Transverse colon (tissue), 4 donors: ENCODE data around the gene SLCO1B1. TPM values are rescaled to one million over a fixed set of nuclear protein-coding genes. Genes with fewer than 3 reads are reported as not detected.
"Not testable (repeated sequence)": the region's sequence is repeated elsewhere in the genome, so short reads cannot be mapped to it uniquely, and the experiment has no call there.

Experiments used
- DNase-seq: peaks from one replicate; pipeline ENCODE4 v3.0.0-alpha.2; 2019
- H3K27ac ChIP-seq, 4 donors: fragments of 200-600 bp; sonication (generic); 2 replicates each; pipeline ENCODE4 v1.5.1; 2016 to 2018; ENCODE audit warnings: inconsistent platforms in 4 of 4
- H3K27me3 ChIP-seq: fragments of 200-600 bp; sonication (generic); 2 replicates; pipeline ENCODE4 v1.5.1; 2017; ENCODE audit warnings: inconsistent platforms
- H3K36me3 ChIP-seq, 4 donors: fragments of 200-600 bp; sonication (generic); 2 replicates each; pipeline ENCODE4 v1.5.1; 2017 to 2019; ENCODE audit warnings: inconsistent platforms in 4 of 4
- H3K4me1 ChIP-seq, 4 donors: fragments of 200-600 bp; sonication (generic); 2 replicates each; pipeline ENCODE4 v1.5.1; 2017 to 2020; ENCODE audit warnings: inconsistent platforms in 4 of 4
- H3K4me3 ChIP-seq, 4 donors: fragments of 200-600 bp; sonication (generic); 1 replicate in 1 of 4; 2 replicates in 3 of 4; pipeline versions ENCODE4 v1.5.1 to v1.6.1; 2017 to 2019; ENCODE audit warnings: inconsistent platforms in 4 of 4
- H3K9me3 ChIP-seq, 2 donors: fragments of 200-600 bp; sonication (generic); 2 replicates each; pipeline ENCODE4 v1.5.1; 2017 to 2019; ENCODE audit warnings: inconsistent platforms in 2 of 2
- CTCF ChIP-seq, 5 experiments: fragments of 200-600 bp in 3 of 5; fragments of 450-650 bp in 2 of 5; sonication (generic) in 3 of 5; IDR thresholded peaks; 1 replicate in 2 of 5; 2 replicates in 3 of 5; pipeline ENCODE4 v1.5.1; 2016 to 2017; ENCODE audit warnings: antibody characterized with exemption in 5 of 5, inconsistent platforms in 3 of 5, mild to moderate bottlenecking in 2 of 5, moderate library complexity in 1 of 5
- EP300 ChIP-seq: sonication (generic); formaldehyde crosslinking; IDR thresholded peaks from one replicate; pipeline ENCODE4 v1.6.1; 2017; ENCODE audit warnings: antibody characterized with exemption, low read depth
- POLR2A ChIP-seq: fragments of 450-650 bp; IDR thresholded peaks from one replicate; pipeline ENCODE4 v1.6.1; 2016; ENCODE audit warnings: antibody characterized with exemption, mild to moderate bottlenecking, moderate library complexity
- POLR2AphosphoS5 ChIP-seq, 3 donors: sonication (generic); formaldehyde crosslinking; IDR thresholded peaks; one replicate each; pipeline ENCODE4 v1.6.1; 2016; ENCODE audit warnings: antibody characterized with exemption in 3 of 3
- WGBS, 2 donors: methylation state at CpG; one replicate each; pipeline ENCODE4 v1.1.5; 2018; ENCODE audit warnings: low coverage in 1 of 2; 5-methylcytosine and 5-hydroxymethylcytosine counted together
- in situ Hi-C, 4 donors: fragments of 200-750 bp; cut with MboI; loops; one replicate each; pipeline versions ENCODE4 v1.15.0 to v1.15.1; 2017; ENCODE audit warnings: low sequenced_read_pairs in 3 of 4, low pct_ligation_motif_present in 1 of 4, low pct_unique_long_range_greater_than_20kb in 1 of 4
- intact Hi-C: fragments of 100-400 bp; cut with DNase I; formaldehyde crosslinking; loops from one replicate; pipeline ENCODE4 v1.15.1; 2023; ENCODE audit warnings: low total_unique reads
- total RNA-seq, 4 donors: library from RNA; depleted of rRNA; stranded (reverse); fragments of >200 nt; gene quantifications; one replicate each; pipeline ENCODE4 v1.1.0, GENCODE V29; 2016

Gene SLCO1B1
- not detected for total RNA-seq

GRCh38 chr12:21130998-21131397 lies at the start of gene SLCO1B1:
SLCO1B1 (plus strand) TSS chr12:21131194; CDS start chr12:21141575, 10,381 bp downstream.
- in situ Hi-C loops: no loop called here
- Histone ChIP-seq H3K4me3 (no peak within 1 kb of the TSS), H3K9me3 (no peaks in the 10 kb centered on the region), H3K27ac (no peak within 1 kb of the TSS), H3K36me3 (no peaks in the 10 kb centered on the region), H3K4me1 (no peaks in the 10 kb centered on the region), H3K27me3 (no peaks in the 10 kb centered on the region)
- WGBS, 2 donors: 73 to 85% methylated on average over 3 of the region's 3 CpGs
- intact Hi-C loops: no loop called here
- TF ChIP-seq POLR2A (no peak), EP300 (no peak), CTCF (IDR thresholded peaks at IDR 0.05) (no peak)
- DNase-seq: no peak

- in situ Hi-C loops, H3K9me3 ChIP-seq, H3K36me3 ChIP-seq, H3K27ac ChIP-seq, H3K27me3 ChIP-seq, DNase-seq, intact Hi-C loops, H3K4me1 ChIP-seq, H3K4me3 ChIP-seq: not testable (repeated sequence)
- WGBS, 2 donors: 57% methylated on average over 2 of the region's 2 CpGs; no CpG with 5 or more reads in 1 of the 2 donors
Measured at GRCh38 chr12:21084753-21085152, 46.2 kb upstream of the SLCO1B1 start.

GRCh38 chr12:21111732-21112131 lies 19.3 kb upstream of the SLCO1B1 start:
- Histone ChIP-seq H3K9me3 (no peaks in the 10 kb centered on the region), H3K4me1 (no peaks in the 10 kb centered on the region), H3K4me3 (no peak overlapping the region), H3K27ac (no peak overlapping the region), H3K36me3 (no peaks in the 10 kb centered on the region), H3K27me3 (no peaks in the 10 kb centered on the region)
- WGBS, 2 donors: 66 to 78% methylated on average over 4 of the region's 4 CpGs
- DNase-seq: no peak
- TF ChIP-seq POLR2A (no peak), CTCF (IDR thresholded peaks at IDR 0.05) (no peak), EP300 (no peak), POLR2AphosphoS5 (IDR thresholded peaks at IDR 0.05) (no peak)
- intact Hi-C loops (no loop called here), in situ Hi-C loops (no loop called here)

- no peak for DNase-seq
- H3K9me3 ChIP-seq: no peaks in the 10 kb centered on the region
- intact Hi-C loops: no loop called here
- in situ Hi-C loops: no loop called here
- no peaks in the 10 kb centered on the region for H3K27me3 ChIP-seq
- no peak for TF ChIP-seq POLR2A
- TF ChIP-seq POLR2AphosphoS5 (IDR thresholded peaks at IDR 0.05): no peak
- TF ChIP-seq CTCF (IDR thresholded peaks at IDR 0.05): no peak
- TF ChIP-seq EP300: no peak
- 83% methylated on average over 7 of the region's 7 CpGs; no CpG with 5 or more reads in 1 of the 2 donors for WGBS, 2 donors
- no peak overlapping the region for H3K27ac ChIP-seq
- no peaks in the 10 kb centered on the region for H3K4me1 ChIP-seq
- H3K4me3 ChIP-seq: no peak overlapping the region
- H3K36me3 ChIP-seq: no peaks in the 10 kb centered on the region
Measured at GRCh38 chr12:21113266-21113665, 17.7 kb upstream of the SLCO1B1 start.

- no peaks in the 10 kb centered on the region for H3K4me1 ChIP-seq
- TF ChIP-seq CTCF (IDR thresholded peaks at IDR 0.05): no peak
- no peak for TF ChIP-seq EP300
- no peak for TF ChIP-seq POLR2A
- no peak for TF ChIP-seq POLR2AphosphoS5 (IDR thresholded peaks at IDR 0.05)
- in situ Hi-C loops: no loop called here
- H3K27me3 ChIP-seq: no peaks in the 10 kb centered on the region
- DNase-seq: no peak
- WGBS, 2 donors: 90% methylated on average over 3 of the region's 3 CpGs
- no peaks in the 10 kb centered on the region for H3K9me3 ChIP-seq
- no peaks in the 10 kb centered on the region for H3K36me3 ChIP-seq
- H3K27ac ChIP-seq: no peak overlapping the region
- intact Hi-C loops: no loop called here
- H3K4me3 ChIP-seq: no peak overlapping the region
Measured at GRCh38 chr12:21117995-21118394, 13.0 kb upstream of the SLCO1B1 start.
